ENCODE measurements around the gene ALDH9A1.

Gene ALDH9A1

GRCh38 chr1:165680303-165680702 is 18.1 kb downstream of the ALDH9A1 start:
- Histone ChIP-seq H3K9ac (ENCODE audit: insufficient read length) (no peak overlapping the region), H3K4me3 (no peak overlapping the region), H3K9me3 (ENCODE audit: low read depth, low read length) (no peaks in the 10 kb centered on the region), H3K27ac (no peak overlapping the region), H3K36me3 (ENCODE audit: insufficient read depth, low read length) (peaks cover 90% of the 10 kb centered on the region)
- no peak for DNase-seq (ENCODE audit: low read depth, low spot score)
- TF ChIP-seq FOXP2 (optimal IDR thresholded peaks at IDR 0.05; ENCODE audit: control extremely low read depth, extremely low read length, insufficient read depth) (no peak), EZH2 (IDR thresholded peaks at IDR 0.05) (no peak), POLR2AphosphoS5 (IDR thresholded peaks at IDR 0.05; ENCODE audit: borderline replicate concordance, low read depth, low read length) (no peak)

DNA sequence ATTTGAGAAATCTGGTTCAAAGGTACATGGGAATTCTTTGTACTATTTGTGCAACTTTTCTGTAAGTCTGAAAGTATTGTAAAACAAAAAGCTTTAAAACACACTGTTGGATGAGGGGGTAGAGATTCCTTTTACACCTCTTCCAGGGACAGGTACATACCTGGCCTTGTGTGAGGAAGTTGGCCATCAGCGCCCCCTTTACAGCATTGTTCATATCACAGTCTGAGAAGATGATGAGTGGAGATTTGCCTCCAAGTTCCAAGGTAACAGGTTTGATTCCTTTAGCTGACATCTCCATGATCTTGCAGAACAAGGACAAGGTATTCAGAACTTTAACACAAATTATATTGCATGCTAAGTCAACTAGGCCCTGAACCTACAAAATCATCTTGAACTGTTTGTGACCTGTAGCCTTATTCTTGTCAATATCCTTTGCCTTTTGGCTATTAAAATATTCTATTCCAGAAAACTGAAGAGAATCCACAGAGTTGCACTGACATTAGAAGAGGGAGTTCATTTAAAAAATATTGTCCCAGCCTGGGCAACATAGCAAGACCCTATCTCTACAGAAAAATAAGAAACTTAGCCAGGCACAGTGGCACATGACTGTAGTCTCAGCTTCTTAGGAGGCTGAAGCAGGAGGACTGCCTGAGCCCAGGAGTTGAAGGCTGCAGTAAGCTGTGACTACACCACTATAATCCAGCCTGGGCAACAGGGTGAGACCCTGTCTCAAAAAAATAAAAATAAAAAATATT is 18.9 kb downstream of the ALDH9A1 start:
- TF ChIP-seq POLR2AphosphoS5 (IDR thresholded peaks at IDR 0.05; ENCODE audit: borderline replicate concordance, low read depth, low read length) (no peak), FOXP2 (optimal IDR thresholded peaks at IDR 0.05; ENCODE audit: control extremely low read depth, extremely low read length, insufficient read depth) (no peak), EZH2 (IDR thresholded peaks at IDR 0.05) (no peak)
- no peaks in the 10 kb centered on the region for H3K9me3 ChIP-seq (ENCODE audit: low read depth, low read length)
- H3K4me3 ChIP-seq = no peak overlapping the region
- peaks cover 86% of the 10 kb centered on the region for H3K36me3 ChIP-seq (ENCODE audit: insufficient read depth, low read length)
- DNase-seq (ENCODE audit: low read depth, low spot score) = no peak
- H3K9ac ChIP-seq (ENCODE audit: insufficient read length) = no peak overlapping the region
- H3K27ac ChIP-seq = no peak overlapping the region

GRCh38 chr1:165678509-165678908 is 19.9 kb downstream of the ALDH9A1 start:
- Histone ChIP-seq H3K36me3 (ENCODE audit: insufficient read depth, low read length) (peaks cover 84% of the 10 kb centered on the region), H3K9ac (ENCODE audit: insufficient read length) (no peak overlapping the region), H3K27ac (no peak overlapping the region), H3K4me3 (no peak overlapping the region), H3K9me3 (ENCODE audit: low read depth, low read length) (no peaks in the 10 kb centered on the region)
- TF ChIP-seq EZH2 (IDR thresholded peaks at IDR 0.05) = no peak
- TF ChIP-seq FOXP2 (optimal IDR thresholded peaks at IDR 0.05; ENCODE audit: control extremely low read depth, extremely low read length, insufficient read depth) = no peak
- no peak for TF ChIP-seq POLR2AphosphoS5 (IDR thresholded peaks at IDR 0.05; ENCODE audit: borderline replicate concordance, low read depth, low read length)
- DNase-seq (ENCODE audit: low read depth, low spot score) = no peak

- Histone ChIP-seq H3K27ac (no peak overlapping the region), H3K9me3 (ENCODE audit: low read depth, low read length) (no peaks in the 10 kb centered on the region), H3K36me3 (ENCODE audit: insufficient read depth, low read length) (peaks cover 83% of the 10 kb centered on the region), H3K9ac (ENCODE audit: insufficient read length) (no peak overlapping the region), H3K4me3 (no peak overlapping the region)
- no peak for TF ChIP-seq POLR2AphosphoS5 (IDR thresholded peaks at IDR 0.05; ENCODE audit: borderline replicate concordance, low read depth, low read length)
- no peak for TF ChIP-seq EZH2 (IDR thresholded peaks at IDR 0.05)
- no peak for TF ChIP-seq FOXP2 (optimal IDR thresholded peaks at IDR 0.05; ENCODE audit: control extremely low read depth, extremely low read length, insufficient read depth)
- DNase-seq (ENCODE audit: low read depth, low spot score) = no peak
These were observed 22.6 kb downstream of the ALDH9A1 start for GRCh38 chr1:165675794-165676193.

DNA sequence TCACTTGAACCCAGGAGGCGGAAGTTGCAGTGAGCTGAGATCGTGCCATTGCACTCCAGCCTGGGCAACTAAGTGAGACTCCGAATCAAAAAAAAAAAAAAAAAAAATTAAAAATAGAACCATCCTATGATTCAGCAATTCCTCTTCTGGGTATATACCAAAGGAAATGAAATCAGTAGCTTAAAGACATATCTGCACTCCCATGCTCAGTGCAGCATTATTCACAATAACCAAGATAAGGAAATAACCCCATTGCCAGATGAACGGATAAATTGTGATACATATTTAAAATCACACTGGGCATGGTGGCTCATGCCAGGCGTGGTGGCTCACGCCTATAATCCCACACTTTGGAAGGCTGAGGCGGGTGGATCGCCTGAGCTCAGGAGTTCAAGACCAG is 23.8 kb downstream of the ALDH9A1 start:
- H3K27ac ChIP-seq = no peak overlapping the region
- no peak for TF ChIP-seq EZH2 (IDR thresholded peaks at IDR 0.05)
- no peak for TF ChIP-seq POLR2AphosphoS5 (IDR thresholded peaks at IDR 0.05; ENCODE audit: borderline replicate concordance, low read depth, low read length)
- TF ChIP-seq FOXP2 (optimal IDR thresholded peaks at IDR 0.05; ENCODE audit: control extremely low read depth, extremely low read length, insufficient read depth) = no peak

GRCh38 chr1:165671526-165671925 is 26.8 kb downstream of the ALDH9A1 start:
- no peak overlapping the region for H3K9ac ChIP-seq (ENCODE audit: insufficient read length)
- no peaks in the 10 kb centered on the region for H3K9me3 ChIP-seq (ENCODE audit: low read depth, low read length)
- DNase-seq (ENCODE audit: low read depth, low spot score) = no peak
- TF ChIP-seq FOXP2 (optimal IDR thresholded peaks at IDR 0.05; ENCODE audit: control extremely low read depth, extremely low read length, insufficient read depth) = no peak
- TF ChIP-seq EZH2 (IDR thresholded peaks at IDR 0.05) = no peak
- no peak for TF ChIP-seq POLR2AphosphoS5 (IDR thresholded peaks at IDR 0.05; ENCODE audit: borderline replicate concordance, low read depth, low read length)
- peaks cover 84% of the 10 kb centered on the region for H3K36me3 ChIP-seq (ENCODE audit: insufficient read depth, low read length)
- H3K4me3 ChIP-seq = no peak overlapping the region
- no peak overlapping the region for H3K27ac ChIP-seq

More for the DNA sequence above, 23.8 kb downstream of the ALDH9A1 start:
- Histone ChIP-seq H3K36me3 (ENCODE audit: insufficient read depth, low read length) (peaks cover 80% of the 10 kb centered on the region), H3K9me3 (ENCODE audit: low read depth, low read length) (no peaks in the 10 kb centered on the region), H3K9ac (ENCODE audit: insufficient read length) (no peak overlapping the region), H3K4me3 (no peak overlapping the region)
- no peak for DNase-seq (ENCODE audit: low read depth, low spot score)

GRCh38 chr1:165668184-165668583 is 30.2 kb downstream of the ALDH9A1 start:
- DNase-seq (ENCODE audit: low read depth, low spot score) = no peak
- Histone ChIP-seq H3K27ac (no peak overlapping the region), H3K9ac (ENCODE audit: insufficient read length) (no peak overlapping the region), H3K9me3 (ENCODE audit: low read depth, low read length) (no peaks in the 10 kb centered on the region), H3K4me3 (no peak overlapping the region), H3K36me3 (ENCODE audit: insufficient read depth, low read length) (peaks cover 92% of the 10 kb centered on the region)
- TF ChIP-seq POLR2AphosphoS5 (IDR thresholded peaks at IDR 0.05; ENCODE audit: borderline replicate concordance, low read depth, low read length) (no peak), EZH2 (IDR thresholded peaks at IDR 0.05) (no peak), FOXP2 (optimal IDR thresholded peaks at IDR 0.05; ENCODE audit: control extremely low read depth, extremely low read length, insufficient read depth) (no peak)

GRCh38 chr1:165666152-165666825 is 32.1 kb downstream of the ALDH9A1 start:
- Histone ChIP-seq H3K27ac (peak overlapping the region; percentile 65; the same call in 1 of the 2 replicates), H3K36me3 (ENCODE audit: insufficient read depth, low read length) (peaks cover 90% of the 10 kb centered on the region), H3K9me3 (ENCODE audit: low read depth, low read length) (no peaks in the 10 kb centered on the region), H3K4me3 (no peak overlapping the region), H3K9ac (ENCODE audit: insufficient read length) (no peak overlapping the region)
- TF ChIP-seq FOXP2 (optimal IDR thresholded peaks at IDR 0.05; ENCODE audit: control extremely low read depth, extremely low read length, insufficient read depth) (no peak), POLR2AphosphoS5 (IDR thresholded peaks at IDR 0.05; ENCODE audit: borderline replicate concordance, low read depth, low read length) (no peak), EZH2 (IDR thresholded peaks at IDR 0.05) (no peak)
- DNase-seq (ENCODE audit: low read depth, low spot score) = no peak
